ENCODE measurements around the gene MATN3. TPM values are rescaled to one million over a fixed set of nuclear protein-coding genes. Genes with fewer than 3 reads are reported as not detected.

MATN3 gene
- total and polyA plus RNA-seq, 4 donors, result 0.05 to 0.10 (median 0.08) TPM; not detected in 1

GRCh38 chr2:19947184-19947940 is 65.1 kb downstream of the MATN3 start:
- H3K9ac ChIP-seq (ENCODE audit: low read depth in 1 of 2, low read length in 2 of 2), result no peak overlapping the region
- no peak for TF ChIP-seq CTCF (IDR thresholded peaks at IDR 0.05; ENCODE audit: low read depth, low read length, missing input control)
- no peak for TF ChIP-seq YY1 (IDR thresholded peaks at IDR 0.05)
- no peak for TF ChIP-seq JUND (IDR thresholded peaks at IDR 0.05)
- TF ChIP-seq TAF1 (conservative IDR thresholded peaks at IDR 0.05), result no peak
- TF ChIP-seq NR2F2 (IDR thresholded peaks at IDR 0.05), result no peak
- TF ChIP-seq ATF3 (IDR thresholded peaks at IDR 0.05), result no peak
- no peak for TF ChIP-seq HNF4G (IDR thresholded peaks at IDR 0.05)
- no peak for TF ChIP-seq REST (IDR thresholded peaks at IDR 0.05)
- TF ChIP-seq GABPA (IDR thresholded peaks at IDR 0.05 in 1 of 2, conservative IDR thresholded peaks at IDR 0.05 in 1 of 2), result no peak
- TF ChIP-seq RAD21 (IDR thresholded peaks at IDR 0.05), result no peak
- no peak for TF ChIP-seq EGR1 (IDR thresholded peaks at IDR 0.05; ENCODE audit: low read depth in 2 of 2)
- no peak for TF ChIP-seq FOXA2 (IDR thresholded peaks at IDR 0.05)
- no peak for TF ChIP-seq FOXA1 (IDR thresholded peaks at IDR 0.05)
- TF ChIP-seq SP1 (IDR thresholded peaks at IDR 0.05), result no peak
- TF ChIP-seq MAX (IDR thresholded peaks at IDR 0.05), result no peak
- TF ChIP-seq ZBTB33 (IDR thresholded peaks at IDR 0.05), result no peak
- TF ChIP-seq RXRA (IDR thresholded peaks at IDR 0.05), result no peak
- H3K9me3 ChIP-seq (ENCODE audit: control insufficient read depth in 4 of 4, low read length in 3 of 4), result no peaks in the 10 kb centered on the region
- H3K36me3 ChIP-seq (ENCODE audit: control insufficient read depth in 4 of 4, insufficient read depth in 3 of 4, low read depth in 1 of 4, low read length in 3 of 4), result no peaks in the 10 kb centered on the region
- no peaks in the 10 kb centered on the region for H3K4me1 ChIP-seq (ENCODE audit: control insufficient read depth in 4 of 4, insufficient read depth in 4 of 4, low read length in 3 of 4)
- 94% methylated on average over 4 of the region's 4 CpGs for WGBS
- H3K4me3 ChIP-seq (ENCODE audit: low read depth in 1 of 3, low read length in 3 of 3), result no peak overlapping the region
- H3K27me3 ChIP-seq (ENCODE audit: control insufficient read depth in 4 of 4, insufficient read depth in 4 of 4, low read length in 3 of 4), result no peaks in the 10 kb centered on the region
- H3K27ac ChIP-seq (ENCODE audit: low read depth in 1 of 2, low read length in 2 of 2), result no peak overlapping the region
- DNase-seq (ENCODE audit: low spot score), result no peak

Measured in liver (tissue), 9 donors.